Keratinocyte (primary cell): Measurements from ENCODE around the gene PPRC1.

Source experiments
- EZH2 ChIP-seq: IDR thresholded peaks from one replicate; pipeline ENCODE4 v1.6.1; 2012; ENCODE audit warnings: inconsistent platforms, mild to moderate bottlenecking, low read length, moderate library complexity
- TF ChIP-seq, protein P1 (sequence below), 3 experiments: IDR thresholded peaks in 1 of 3; conservative IDR thresholded peaks in 1 of 3; optimal IDR thresholded peaks in 1 of 3; 2 replicates in 2 of 3; 3 replicates in 1 of 3; pipeline versions ENCODE3 to v1.5.1; 2011; ENCODE audit warnings: low read length in 3 of 3, mild to moderate bottlenecking in 3 of 3, moderate library complexity in 2 of 3, control low read depth in 1 of 3, inconsistent platforms in 1 of 3; ENCODE audit not compliant: insufficient read depth in 2 of 3; ENCODE audit errors: extremely low read depth in 1 of 3

DNA sequence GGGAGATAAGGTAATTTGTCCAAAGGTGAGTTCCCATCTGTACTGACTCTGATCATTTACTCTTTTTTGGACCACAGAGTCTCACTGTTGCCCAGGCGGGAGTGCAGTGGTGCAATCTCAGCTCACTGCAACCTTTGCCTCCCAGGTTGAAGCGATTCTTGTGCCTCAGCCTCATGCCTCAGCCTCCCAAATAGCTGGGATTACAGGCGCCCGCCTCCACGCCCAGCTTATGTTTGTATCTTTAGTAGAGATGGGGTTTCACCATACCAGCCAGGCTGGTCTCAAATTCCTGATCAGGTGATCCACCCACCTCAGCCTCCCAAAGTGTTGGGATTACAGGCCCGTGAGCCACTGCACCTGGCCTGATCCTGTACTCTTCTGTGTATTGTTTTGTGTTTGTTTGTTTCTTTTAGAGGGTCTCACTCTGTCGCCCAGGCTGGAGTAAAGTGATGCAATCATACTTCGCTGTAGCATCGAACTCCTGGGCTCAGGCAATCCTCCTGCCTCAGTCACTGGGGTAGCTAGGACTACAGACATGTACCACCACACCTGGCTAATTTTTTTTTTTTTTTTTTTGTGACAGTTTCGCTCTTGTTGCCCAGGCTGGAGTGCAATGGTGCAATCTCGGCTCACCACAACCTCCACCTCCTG is 21.8 kb downstream of the PPRC1 start:
- TF ChIP-seq, protein P1, sequence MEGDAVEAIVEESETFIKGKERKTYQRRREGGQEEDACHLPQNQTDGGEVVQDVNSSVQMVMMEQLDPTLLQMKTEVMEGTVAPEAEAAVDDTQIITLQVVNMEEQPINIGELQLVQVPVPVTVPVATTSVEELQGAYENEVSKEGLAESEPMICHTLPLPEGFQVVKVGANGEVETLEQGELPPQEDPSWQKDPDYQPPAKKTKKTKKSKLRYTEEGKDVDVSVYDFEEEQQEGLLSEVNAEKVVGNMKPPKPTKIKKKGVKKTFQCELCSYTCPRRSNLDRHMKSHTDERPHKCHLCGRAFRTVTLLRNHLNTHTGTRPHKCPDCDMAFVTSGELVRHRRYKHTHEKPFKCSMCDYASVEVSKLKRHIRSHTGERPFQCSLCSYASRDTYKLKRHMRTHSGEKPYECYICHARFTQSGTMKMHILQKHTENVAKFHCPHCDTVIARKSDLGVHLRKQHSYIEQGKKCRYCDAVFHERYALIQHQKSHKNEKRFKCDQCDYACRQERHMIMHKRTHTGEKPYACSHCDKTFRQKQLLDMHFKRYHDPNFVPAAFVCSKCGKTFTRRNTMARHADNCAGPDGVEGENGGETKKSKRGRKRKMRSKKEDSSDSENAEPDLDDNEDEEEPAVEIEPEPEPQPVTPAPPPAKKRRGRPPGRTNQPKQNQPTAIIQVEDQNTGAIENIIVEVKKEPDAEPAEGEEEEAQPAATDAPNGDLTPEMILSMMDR (optimal IDR thresholded peaks at IDR 0.05 in 1 of 3, IDR thresholded peaks at IDR 0.05 in 1 of 3, conservative IDR thresholded peaks at IDR 0.05 in 1 of 3; ENCODE audit: extremely low read depth in 1 of 3, insufficient read depth in 2 of 3, low read length in 3 of 3) = no peak
- TF ChIP-seq EZH2 = no peak
